Ramos (cell line): ENCODE measurements around the gene POU4F1.
"Not testable (repeated sequence)": the region's sequence is repeated elsewhere in the genome, so short reads cannot be mapped to it uniquely, and the experiment has no call there.

Experiments
- in situ Hi-C: fragments of 300-500 bp; cut with MboI; formaldehyde crosslinking; loops from one replicate; pipeline ENCODE4 v1.14.3; 2022; ENCODE audit warnings: low sequenced_read_pairs; ENCODE audit not compliant: unreplicated experiment

Gene POU4F1, protein sequence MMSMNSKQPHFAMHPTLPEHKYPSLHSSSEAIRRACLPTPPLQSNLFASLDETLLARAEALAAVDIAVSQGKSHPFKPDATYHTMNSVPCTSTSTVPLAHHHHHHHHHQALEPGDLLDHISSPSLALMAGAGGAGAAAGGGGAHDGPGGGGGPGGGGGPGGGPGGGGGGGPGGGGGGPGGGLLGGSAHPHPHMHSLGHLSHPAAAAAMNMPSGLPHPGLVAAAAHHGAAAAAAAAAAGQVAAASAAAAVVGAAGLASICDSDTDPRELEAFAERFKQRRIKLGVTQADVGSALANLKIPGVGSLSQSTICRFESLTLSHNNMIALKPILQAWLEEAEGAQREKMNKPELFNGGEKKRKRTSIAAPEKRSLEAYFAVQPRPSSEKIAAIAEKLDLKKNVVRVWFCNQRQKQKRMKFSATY

DNA sequence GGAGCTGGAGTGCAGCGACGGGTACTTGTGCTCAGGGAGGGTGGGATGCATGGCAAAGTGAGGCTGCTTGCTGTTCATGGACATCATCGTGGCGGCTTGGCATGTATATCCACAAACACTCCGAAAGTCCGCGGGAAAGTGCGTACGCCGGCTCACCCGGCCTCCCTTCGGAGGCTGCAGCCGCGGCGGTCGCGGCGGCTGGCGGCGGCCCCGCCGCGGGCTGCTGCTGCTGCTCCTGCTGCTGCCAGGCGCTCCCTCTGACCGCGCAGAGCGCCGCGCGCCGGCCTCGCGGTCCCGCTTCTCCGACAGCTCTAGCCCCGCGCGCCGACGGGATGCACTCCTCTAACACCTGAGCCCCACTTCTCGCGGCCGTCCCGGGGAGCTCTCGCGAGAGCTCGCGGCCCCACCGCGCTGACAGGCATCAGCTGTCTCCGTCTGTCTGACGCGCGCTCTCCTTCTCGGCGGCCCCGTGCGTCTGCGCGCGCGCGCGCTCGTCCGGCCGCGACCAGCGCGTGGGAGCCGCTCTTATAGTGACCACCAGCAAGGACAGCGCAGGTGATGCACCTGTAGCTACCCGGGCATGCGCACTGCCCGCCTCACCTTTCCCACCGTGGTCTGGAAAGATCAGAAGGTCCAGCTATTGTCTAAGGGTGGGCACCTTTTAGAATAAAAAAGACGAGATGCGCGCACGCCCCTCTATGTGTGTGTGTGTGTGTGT lies at the start of gene POU4F1:
POU4F1 (minus strand) TSS at position 313 of the 718 bp plus-strand sequence; CDS start at position 87, 226 bp downstream.
- in situ Hi-C loops: no loop called here

- in situ Hi-C loops: no loop called here
Observed at GRCh38 chr13:78652651-78653050, 49.3 kb upstream of the POU4F1 start.

DNA sequence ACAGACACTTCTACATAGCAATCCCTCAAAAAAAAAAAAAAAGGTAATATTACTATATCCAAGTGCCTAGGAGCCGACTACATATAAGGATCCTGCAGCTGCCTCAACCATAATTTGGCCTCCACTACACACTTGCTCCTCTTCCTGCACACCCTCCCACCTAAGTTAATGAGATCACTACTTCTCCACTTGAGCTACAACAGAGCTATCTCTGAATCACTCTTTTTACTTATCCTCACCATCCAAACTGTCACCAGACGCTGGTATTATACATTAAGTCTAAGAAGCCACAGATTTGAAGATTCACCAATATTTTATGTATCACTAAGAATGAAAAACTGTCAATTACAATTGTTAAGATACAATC lies 47.3 kb upstream of the POU4F1 start:
- in situ Hi-C loops: no loop called here

DNA sequence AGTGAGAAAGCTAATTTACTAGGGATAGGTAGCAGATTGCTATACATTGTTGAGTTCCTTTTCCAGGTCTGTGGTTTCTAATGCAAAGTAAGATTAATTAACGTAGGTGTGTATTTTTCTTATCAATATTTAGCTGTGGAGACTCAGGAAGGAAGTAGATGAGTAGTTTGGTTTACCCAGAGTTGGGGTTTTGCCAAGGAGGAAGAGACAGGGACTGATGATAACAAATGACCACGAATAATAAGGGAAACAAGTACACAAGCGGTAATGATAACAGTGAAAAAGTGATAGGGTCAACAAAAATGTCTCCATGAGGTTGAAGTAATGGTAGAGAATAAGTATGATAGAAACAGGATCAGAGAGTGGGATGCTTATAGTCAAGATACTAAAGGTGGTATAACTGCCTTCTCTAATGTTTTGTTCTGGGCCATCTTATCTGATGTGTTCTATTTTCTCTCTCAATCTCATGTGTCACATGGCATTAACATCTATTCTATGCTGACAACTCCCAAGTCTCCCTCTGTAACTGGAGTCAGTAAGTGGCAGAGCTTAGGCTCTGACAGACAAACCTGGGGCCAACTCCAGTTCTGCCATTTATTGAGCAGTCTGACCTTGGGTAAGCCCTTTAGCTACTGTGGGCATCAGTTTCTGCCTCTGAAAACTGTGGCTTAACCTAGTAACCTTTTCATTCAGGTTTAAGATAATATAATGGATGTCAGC lies 46.8 kb upstream of the POU4F1 start:
- in situ Hi-C loops: no loop called here

DNA sequence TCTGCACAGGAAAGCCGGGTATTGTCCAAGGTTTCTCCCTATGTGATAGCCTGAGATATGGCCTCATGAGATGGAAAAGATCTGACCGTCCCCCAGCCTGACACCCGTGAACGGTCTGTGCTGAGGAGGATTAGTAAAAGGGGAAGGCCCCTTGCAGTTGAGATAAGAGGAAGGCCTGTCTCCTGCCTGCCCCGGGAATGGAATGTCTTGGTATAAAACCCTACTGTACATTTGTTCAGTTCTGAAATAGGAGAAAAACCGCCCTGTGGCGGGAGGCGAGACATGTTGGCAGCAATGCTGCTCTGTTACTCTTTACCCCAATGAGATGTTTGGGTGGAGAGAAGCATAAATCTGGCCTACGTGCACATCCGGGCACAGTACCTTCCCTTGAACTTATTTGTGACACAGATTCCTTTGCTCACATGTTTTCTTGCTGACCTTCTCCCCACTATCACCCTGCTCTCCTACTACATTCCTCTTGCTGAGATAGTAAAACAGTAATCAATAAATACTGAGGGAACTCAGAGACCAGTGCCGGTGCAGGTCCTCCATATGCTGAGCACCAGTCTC lies 43.8 kb upstream of the POU4F1 start:
- in situ Hi-C loops: not testable (repeated sequence)

- in situ Hi-C loops: no loop called here
Observed at GRCh38 chr13:78638216-78638615, 34.9 kb upstream of the POU4F1 start.

- in situ Hi-C loops: no loop called here
Observed at GRCh38 chr13:78636495-78636894, 33.1 kb upstream of the POU4F1 start.

GRCh38 chr13:78632996-78633395 lies 29.6 kb upstream of the POU4F1 start:
- in situ Hi-C loops: no loop called here

DNA sequence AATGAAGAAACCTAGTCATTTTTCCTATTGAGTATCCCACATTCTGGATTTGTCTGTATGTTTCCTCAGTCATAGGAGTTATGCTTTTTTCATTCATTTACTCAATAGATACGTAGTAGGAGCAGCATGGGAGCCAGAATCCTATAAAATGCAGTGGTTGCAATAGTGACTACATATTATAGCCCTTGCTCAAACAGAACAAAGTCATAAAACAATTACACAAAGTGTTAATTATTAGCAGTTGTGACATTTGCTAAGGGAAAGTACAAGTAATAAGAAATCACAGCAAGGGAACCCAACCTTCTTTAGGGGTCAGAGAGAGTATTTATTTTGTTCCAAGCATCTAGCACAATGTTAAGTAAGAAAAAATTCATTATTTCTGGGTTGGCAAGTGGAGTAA lies 27.7 kb upstream of the POU4F1 start:
- in situ Hi-C loops: no loop called here

GRCh38 chr13:78630511-78630910 lies 27.2 kb upstream of the POU4F1 start:
- in situ Hi-C loops: no loop called here

- in situ Hi-C loops: no loop called here
Observed at GRCh38 chr13:78625384-78625783, 22.0 kb upstream of the POU4F1 start.

DNA sequence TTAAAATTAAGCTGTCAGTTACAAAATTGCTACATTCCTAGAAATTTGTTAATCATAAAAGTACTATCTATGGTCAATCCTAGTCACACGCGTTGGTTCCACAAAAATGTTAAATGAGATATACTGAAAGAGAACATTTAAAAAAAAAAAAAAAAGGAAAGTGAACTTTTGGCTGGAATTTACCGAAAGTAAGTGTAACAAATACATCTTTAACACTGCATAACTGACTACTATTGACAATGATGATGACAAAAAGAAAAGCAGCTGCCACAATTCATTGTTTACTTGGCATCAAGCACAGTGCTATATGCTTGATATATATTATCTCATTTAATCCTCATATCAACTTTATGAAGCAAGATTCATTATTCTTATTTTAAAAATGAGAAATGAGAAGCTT lies 19.8 kb upstream of the POU4F1 start:
- in situ Hi-C loops: no loop called here

DNA sequence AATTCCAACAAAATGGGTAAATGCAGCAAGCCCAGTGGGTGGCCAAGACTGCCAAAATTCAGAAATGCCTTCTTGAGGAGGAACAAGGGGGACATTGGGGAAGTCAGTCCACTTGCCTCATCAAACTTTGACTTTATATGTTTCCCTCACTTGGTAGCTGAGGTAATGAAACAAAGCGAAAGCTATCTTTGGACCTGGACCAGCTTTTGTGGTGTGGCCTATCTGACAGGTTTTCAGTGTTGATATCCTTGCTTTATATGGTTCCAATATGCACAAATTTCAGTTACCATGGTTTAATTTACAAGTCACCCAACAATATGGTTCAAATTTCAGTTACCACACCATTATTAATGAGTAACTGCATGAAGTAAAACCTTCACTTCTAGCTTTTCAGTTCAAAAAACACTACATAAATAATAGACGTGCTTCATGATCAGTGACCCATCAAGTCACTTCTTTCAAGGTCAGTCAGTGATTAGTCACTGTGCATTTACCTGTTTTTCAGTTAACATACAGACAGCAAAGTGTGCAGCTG lies 17.7 kb upstream of the POU4F1 start:
- in situ Hi-C loops: no loop called here

GRCh38 chr13:78618411-78618810 lies 15.1 kb upstream of the POU4F1 start:
- in situ Hi-C loops: no loop called here

DNA sequence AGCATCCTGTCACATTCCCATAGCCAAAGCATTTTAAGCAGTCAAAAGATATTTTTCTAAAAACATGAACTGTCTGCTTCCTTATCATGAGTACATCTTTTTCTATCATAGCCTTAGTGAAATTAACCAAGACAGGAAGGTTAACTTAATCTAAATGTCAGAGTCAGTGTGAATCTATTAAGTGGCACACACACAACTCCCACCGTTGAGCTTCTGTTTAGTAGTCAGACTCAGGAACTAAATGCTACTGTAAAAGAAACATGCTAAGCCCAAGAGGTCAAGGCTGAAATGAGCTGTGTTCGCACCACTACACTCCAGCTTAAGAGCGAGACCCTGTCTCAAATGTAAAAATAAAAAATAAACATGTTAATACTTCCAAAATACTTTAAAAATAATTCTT lies 7.7 kb upstream of the POU4F1 start:
- in situ Hi-C loops: no loop called here

DNA sequence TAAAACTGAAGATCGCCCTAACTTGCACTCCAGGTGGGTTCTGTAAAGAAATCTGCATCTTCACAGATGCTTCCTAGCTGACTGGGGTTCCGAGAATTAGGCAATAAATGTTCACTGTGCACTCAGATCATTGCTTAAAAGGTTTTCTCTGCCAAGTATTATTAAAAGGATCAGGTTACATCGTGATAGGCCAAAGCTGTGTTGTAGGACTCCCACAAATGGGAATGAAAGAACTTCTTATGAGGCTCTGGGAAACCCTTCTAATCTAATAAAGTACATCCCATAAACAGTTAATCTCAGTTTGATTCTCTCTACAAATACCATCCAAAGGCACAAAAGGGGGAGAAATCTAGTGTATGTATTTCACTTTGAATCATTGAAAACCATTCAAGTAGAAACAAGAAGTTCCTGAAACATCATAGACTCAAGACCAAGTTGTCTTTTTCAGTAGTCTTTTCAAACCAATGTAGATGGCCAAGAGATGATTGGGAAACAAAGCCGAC lies 7.1 kb upstream of the POU4F1 start:
- in situ Hi-C loops: no loop called here

- in situ Hi-C loops: no loop called here
Observed at GRCh38 chr13:78609464-78610205, 6.3 kb upstream of the POU4F1 start.

DNA sequence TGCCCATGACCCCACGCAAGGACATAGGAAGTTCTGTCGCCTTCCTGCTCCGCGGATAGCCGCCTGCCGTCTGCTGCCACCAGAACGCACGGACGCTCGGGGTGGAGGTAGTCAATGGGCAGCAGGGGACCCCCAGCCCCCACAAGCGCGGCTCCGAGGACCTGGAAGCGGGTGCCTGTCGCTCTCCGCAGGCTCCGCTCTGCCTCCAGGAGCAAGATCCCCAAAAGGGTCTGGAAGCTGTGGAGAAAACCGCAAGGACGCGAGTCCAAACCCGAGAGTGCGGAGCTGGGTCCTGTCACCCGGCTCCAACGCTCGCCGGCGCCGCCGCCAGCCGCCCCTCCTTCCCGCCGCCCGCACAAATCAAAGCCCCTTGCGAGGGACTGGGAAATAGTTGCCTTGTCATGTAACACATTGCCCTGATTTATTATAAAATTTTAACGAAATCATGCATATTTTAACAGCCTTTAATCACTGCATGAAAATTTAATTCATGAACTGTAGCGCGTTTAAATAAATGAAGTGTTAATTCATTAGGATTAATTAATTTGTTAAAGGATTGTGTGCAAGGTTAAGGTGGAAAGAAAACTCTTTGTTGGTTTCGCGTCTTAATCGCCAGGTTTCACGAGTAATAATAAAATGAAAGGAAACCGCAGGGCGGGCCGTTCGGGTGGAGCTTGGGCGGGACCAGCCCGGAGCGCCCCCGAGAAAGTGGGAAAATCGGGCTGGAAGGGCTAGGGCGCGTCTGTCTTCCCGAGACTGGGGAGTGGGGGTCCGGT lies 5.5 kb upstream of the POU4F1 start:
- in situ Hi-C loops: no loop called here

DNA sequence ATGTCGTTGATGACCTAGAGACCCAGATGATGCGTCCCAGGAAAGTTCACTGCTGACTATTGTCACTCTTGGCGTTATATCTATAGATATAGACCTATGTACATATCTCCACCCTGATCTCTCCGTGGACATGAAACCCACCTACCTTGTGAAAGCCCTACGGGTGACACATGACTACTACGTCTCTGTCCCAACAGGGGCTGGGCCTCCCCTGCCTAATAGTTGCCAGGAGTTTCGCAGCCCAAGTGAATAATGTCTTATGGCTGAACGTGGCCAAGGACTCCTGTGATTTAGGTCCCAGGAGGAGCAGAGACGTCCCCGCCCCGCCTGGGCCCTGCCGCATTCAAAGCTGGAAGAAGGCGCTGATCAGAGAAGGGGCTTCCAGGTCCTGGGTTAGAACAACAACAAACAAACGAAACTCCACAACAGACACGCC lies 4.9 kb upstream of the POU4F1 start:
- in situ Hi-C loops: no loop called here
